Myometrial cell (primary cell): ENCODE measurements around the gene DPF3. TPM values are rescaled to one million over a fixed set of nuclear protein-coding genes. Genes with fewer than 3 reads are reported as not detected.

Experiments used
- total RNA-seq: library from RNA; depleted of rRNA; stranded (reverse); fragments of >200 nt; gene quantifications from 2 replicates; pipeline ENCODE4 v1.2.3, GENCODE V29; 2015

Gene DPF3
- 2.6 and 3.0 TPM in 2 replicates for total RNA-seq

GRCh38 chr14:72893636-72894322 is at the start of gene DPF3:
Gene DPF3, minus strand, starts transcription at chr14:72894101. Its CDS starts 13 bp downstream, at chr14:72894088.

GRCh38 chr14:72926292-72927028 is 32.6 kb upstream of the DPF3 start, which contains the start of gene DCAF4:
Gene DCAF4, plus strand, starts transcription at chr14:72926464. Its CDS starts 11,515 bp downstream, at chr14:72937979.

Other genes starting within 250 kb of the DPF3 start
- 8.4 and 9.2 TPM in 2 replicates for gene DCAF4, start 32.4 kb upstream of the DPF3 start, total RNA-seq
- 15.8 and 17.3 TPM in 2 replicates for gene ZFYVE1, start 133.0 kb upstream of the DPF3 start, total RNA-seq
- gene RBM25, start 164.4 kb upstream of the DPF3 start, total RNA-seq, result 14.7 and 20.0 TPM in 2 replicates
- gene PSEN1, start 242.4 kb upstream of the DPF3 start, total RNA-seq, result 39.2 and 51.9 TPM in 2 replicates